Activated naive CD4-positive, alpha-beta T cell treated with anti-CD3 and anti-CD28 coated beads, Interleukin-2, amount 50 U/mL, for 72 hours (primary cell): ENCODE measurements around the gene ORAI3. TPM values are rescaled to one million over a fixed set of nuclear protein-coding genes. Genes with fewer than 3 reads are reported as not detected.

Source experiments
- ATAC-seq, 2 donors: fragments of 150-1000 bp; cut with Tn5 transposase; 2 replicates each; pipeline ENCODE4 v1.10.0; 2021; ENCODE audit warnings: mild to moderate bottlenecking in 2 of 2, moderate library complexity in 2 of 2
- DNase-seq, 2 donors: peaks; one replicate each; pipeline ENCODE4 v3.0.0; 2021 to 2022; ENCODE audit warnings: low spot score in 2 of 2
- H3K27ac Mint-ChIP-seq, 2 donors: one replicate each; pipeline ENCODE4 v1.8.0; 2022; ENCODE audit warnings: mild to moderate bottlenecking in 2 of 2, mixed read lengths in 2 of 2
- H3K36me3 Mint-ChIP-seq, 2 donors: one replicate each; pipeline ENCODE4 v1.8.0; 2022; ENCODE audit warnings: mixed read lengths in 2 of 2
- H3K9me3 Mint-ChIP-seq, 2 donors: one replicate each; pipeline ENCODE4 v1.8.0; 2022; ENCODE audit warnings: mixed read lengths in 2 of 2
- total RNA-seq, 2 donors: library from RNA; stranded (reverse); gene quantifications; one replicate each; pipeline ENCODE4 v1.2.3, GENCODE V29; 2022

ORAI3 gene
- total RNA-seq, 2 donors from 2014 or later = 7.3 to 17.1 TPM

DNA sequence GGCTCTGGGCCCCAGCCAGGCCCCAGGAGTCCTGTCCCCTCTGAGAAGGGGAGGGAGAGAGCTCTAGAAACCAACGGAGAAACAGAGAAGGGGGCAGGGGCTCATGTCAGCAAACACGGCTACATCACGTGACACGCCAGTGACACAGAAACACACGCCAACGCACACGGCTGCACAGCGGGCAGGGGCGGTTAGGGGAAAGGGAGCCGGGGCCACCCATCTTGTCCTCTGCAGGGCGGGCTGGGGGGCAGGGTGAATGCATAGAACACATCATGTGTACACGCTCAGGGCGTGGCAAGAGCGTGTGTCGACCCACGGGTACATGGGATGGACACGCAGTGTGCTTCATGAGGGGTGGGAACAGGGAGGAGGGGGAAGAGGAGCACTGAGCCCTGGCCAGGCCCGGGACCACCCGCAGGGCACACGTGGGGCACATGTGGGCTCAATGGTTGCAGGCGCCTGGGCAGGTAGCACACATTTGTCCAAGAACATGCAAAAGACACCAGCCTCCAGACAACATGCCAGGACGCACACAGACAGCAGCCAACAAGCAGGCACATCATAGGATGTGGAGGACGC is 40.7 kb downstream of the ORAI3 start:
- ATAC-seq (no peak), DNase-seq (no peak)
- Mint-ChIP-seq H3K27ac (no peak overlapping the region), H3K9me3 (no peaks in the 10 kb centered on the region), H3K36me3 (no peaks in the 10 kb centered on the region)

DNA sequence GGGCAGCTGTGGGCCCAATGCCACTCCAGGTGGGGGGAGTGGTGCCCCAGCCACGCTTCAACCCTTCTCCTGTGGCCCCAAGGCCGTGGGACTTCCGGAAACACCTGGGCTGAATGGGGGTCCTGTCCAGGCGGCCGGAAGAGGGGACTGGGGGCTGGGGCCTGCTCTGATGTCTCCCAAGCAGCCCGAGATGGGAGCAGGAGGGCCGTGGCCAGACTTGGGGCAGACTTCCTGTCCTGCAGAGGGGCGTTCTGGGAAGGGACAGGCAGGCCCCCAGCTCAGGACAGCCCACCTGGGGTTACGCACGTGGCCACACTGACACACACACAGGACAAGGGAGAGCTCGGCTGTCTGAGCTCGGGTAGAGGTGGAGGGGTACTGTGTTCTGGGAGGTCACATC is 41.2 kb downstream of the ORAI3 start:
- Mint-ChIP-seq H3K9me3 (no peaks in the 10 kb centered on the region), H3K36me3 (no peaks in the 10 kb centered on the region), H3K27ac (no peak overlapping the region)
- ATAC-seq = no peak
- no peak for DNase-seq

DNA sequence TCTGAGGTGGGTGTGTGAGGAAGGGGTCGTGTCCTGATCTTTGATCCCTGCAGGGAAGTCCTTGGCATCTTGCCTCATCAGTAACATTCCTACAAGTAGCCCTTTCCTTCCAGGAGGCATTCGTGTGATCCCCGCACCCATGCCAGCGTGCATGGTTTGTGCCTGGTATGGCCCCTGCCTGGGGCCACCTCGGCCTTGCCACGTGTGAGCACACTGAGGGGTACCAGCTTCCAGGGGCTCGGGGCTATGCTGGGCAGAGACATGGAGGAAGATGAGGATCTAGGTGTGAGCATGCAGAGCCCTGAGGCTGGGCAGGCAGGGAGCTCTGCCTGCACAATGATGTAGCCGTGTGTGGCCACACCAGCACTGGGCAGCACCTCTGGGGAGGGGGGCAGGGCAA is 42.2 kb downstream of the ORAI3 start:
- no peaks in the 10 kb centered on the region for H3K9me3 Mint-ChIP-seq
- ATAC-seq = no peak
- no peak for DNase-seq

DNA sequence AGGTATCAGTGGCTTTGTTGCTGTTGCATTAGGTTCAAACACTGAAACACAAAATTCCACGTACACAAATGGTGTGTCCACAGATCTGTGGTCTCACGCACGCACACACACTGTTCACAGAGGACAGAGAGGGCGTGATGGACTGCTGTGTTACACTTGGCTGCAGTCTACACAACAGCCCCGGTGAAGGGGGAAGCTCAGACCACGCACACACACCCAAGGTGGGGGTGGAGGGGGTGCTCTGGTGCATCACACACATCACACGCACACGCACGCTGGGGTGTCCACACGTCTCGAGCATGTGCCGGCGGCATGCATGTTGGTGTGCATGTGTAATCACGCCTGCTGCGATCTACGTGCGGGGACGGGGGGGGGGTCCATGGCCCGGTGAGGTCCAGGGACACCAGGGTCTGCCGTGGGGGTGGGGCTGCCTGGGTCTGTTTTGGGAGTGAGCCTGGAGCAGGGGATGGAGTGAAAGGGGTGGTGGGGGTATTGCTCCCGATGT is 43.5 kb downstream of the ORAI3 start:
- ATAC-seq (no peak), DNase-seq (no peak)
- no peaks in the 10 kb centered on the region for H3K9me3 Mint-ChIP-seq

More for the DNA sequence above, 42.2 kb downstream of the ORAI3 start:
- Mint-ChIP-seq H3K27ac (no peak overlapping the region), H3K36me3 (no peaks in the 10 kb centered on the region)

DNA sequence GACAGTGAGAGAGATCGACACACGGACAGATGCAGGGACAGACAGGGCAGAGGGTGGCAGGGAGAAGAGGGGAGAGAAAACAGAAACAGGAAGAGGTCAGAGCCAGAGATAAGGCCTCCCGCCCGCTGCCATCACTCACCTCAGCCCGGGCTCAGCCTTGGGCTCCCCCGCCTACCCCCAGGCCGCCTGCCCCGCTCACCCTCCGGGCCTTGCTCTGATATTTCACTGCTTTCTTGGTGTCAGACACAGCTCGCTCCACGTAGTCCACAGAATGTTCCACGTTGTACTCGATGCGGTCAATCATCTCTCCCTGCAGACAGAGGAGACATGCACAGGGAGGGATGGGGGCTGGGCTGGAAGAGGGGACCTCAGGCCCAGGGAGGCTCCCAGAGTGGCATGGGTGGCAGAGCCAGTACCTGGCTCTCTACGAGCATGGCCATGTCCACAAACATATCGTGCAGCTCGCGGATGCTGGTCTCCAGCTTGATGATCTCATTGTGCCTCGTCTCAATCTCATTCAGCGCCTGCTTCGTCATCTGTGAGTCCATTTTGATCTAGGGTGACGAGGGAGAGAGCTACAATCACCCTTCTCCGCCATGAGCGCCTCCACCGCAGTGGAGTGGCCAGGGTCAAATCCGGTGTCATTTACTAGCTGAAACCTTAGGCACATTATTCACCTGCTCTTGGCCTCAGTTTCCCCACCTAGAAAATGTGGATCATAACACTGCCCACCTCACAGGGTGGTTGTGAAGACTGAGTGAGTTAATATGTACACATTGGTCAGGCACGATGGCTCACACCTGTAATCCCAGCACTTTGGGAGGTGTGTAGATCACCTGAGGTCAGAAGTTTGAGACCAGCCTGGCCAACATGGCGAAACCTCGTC is 44.3 kb downstream of the ORAI3 start:
- ATAC-seq (no peak), DNase-seq (no peak)
- no peak overlapping the region for H3K27ac Mint-ChIP-seq
- H3K36me3 Mint-ChIP-seq = no peaks in the 10 kb centered on the region
- no peaks in the 10 kb centered on the region for H3K9me3 Mint-ChIP-seq

More for the DNA sequence above, 43.5 kb downstream of the ORAI3 start:
- no peaks in the 10 kb centered on the region for H3K36me3 Mint-ChIP-seq
- no peak overlapping the region for H3K27ac Mint-ChIP-seq

DNA sequence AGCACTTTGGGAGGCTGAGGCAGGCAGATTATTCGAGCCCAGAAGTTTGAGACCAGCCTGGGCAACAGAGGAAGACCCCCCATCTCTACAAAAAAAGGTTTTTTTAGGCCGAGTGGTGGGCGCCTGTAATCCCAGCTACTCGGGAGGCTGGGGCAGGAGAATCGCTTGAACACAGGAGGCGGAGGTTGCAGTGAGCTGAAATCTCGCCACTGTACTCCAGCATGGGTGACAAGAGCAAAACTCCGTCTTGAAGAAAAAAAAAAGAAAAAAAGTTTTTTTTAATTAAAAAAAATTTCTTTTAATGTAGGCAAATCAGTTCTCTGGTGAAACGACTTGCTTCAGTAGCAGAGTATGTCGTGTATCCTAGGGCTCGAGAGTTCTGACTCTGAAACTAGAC is 47.1 kb downstream of the ORAI3 start:
- Mint-ChIP-seq H3K27ac (no peak overlapping the region), H3K36me3 (no peaks in the 10 kb centered on the region), H3K9me3 (no peaks in the 10 kb centered on the region)
- ATAC-seq = no peak
- DNase-seq = no peak

DNA sequence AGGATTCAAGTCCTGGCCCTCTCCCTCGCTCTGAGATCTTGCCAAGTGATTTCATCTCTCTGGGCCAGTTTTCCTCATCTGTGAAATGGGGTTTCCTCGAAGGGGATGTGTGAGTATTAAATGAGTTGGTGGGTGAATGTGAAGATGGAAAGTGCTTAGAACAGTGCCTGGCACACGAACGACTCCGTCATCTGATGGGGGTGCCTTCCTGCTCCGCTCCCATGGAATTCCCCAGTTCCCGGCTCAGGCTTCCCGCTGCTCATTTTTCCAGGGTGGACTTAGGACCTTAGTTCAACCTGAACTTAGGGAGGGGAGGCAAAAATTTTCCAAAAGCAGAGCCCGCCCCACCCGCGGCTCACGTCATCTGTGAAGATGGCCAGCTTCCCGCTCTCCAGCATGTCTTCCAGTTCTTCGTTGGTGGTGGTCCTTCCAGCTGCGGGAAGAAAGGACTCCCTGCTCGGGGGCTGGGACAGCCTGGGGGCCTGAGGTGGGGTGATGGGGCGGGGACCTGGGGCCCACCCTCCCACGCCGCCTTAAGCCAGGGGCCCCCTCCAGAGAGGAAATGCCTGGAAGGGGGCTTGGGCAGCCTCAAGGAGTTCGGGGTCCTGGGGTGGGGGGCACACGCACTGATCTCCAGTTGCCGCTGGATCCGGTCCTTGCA is 47.6 kb downstream of the ORAI3 start:
- Mint-ChIP-seq H3K9me3 (no peaks in the 10 kb centered on the region), H3K36me3 (no peaks in the 10 kb centered on the region), H3K27ac (peak overlapping the region in 1 of 2 donors; percentile 85)
- ATAC-seq = no peak
- DNase-seq = no peak

DNA sequence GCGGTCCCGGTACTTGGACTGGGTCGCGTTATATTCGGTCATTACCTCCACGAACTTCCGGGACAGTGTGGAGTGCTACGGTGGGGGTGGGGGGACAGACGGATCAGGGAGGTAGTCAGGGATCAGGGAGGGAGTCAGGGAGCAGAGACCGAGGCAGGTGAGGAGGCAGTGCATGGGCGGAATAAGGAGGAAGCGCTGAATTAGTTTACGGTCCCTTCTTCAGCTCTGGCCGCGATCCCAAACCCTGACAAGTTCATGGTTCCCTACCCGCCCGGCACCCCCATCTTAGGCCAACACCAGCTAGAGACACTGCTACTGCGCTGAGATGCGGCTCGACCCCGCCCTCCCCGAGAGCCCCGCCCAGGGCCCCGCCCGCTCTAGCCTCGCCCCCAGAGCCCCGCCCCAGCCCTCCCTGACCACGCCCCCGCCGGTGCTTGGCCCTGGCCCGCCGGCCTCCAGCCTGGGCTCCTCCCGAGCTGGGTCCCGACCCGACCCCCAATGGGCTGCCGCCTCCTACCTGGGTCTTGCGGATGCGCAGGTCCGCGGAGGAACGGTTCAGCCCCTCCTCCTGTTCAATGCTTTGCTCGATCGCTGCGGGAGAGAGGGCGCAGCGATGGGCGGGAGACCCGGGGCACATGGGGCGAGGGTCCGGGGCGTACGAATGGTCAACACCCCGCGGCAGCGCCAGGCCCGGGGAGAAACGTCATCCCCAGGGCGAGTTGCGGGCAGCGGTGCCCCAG is 48.3 kb downstream of the ORAI3 start:
- Mint-ChIP-seq H3K27ac (peak overlapping the region in 1 of 2 donors; percentile 85), H3K36me3 (no peaks in the 10 kb centered on the region), H3K9me3 (no peaks in the 10 kb centered on the region)
- ATAC-seq = peak; percentile 79 to 92
- DNase-seq = peak; percentile 66 to 77

DNA sequence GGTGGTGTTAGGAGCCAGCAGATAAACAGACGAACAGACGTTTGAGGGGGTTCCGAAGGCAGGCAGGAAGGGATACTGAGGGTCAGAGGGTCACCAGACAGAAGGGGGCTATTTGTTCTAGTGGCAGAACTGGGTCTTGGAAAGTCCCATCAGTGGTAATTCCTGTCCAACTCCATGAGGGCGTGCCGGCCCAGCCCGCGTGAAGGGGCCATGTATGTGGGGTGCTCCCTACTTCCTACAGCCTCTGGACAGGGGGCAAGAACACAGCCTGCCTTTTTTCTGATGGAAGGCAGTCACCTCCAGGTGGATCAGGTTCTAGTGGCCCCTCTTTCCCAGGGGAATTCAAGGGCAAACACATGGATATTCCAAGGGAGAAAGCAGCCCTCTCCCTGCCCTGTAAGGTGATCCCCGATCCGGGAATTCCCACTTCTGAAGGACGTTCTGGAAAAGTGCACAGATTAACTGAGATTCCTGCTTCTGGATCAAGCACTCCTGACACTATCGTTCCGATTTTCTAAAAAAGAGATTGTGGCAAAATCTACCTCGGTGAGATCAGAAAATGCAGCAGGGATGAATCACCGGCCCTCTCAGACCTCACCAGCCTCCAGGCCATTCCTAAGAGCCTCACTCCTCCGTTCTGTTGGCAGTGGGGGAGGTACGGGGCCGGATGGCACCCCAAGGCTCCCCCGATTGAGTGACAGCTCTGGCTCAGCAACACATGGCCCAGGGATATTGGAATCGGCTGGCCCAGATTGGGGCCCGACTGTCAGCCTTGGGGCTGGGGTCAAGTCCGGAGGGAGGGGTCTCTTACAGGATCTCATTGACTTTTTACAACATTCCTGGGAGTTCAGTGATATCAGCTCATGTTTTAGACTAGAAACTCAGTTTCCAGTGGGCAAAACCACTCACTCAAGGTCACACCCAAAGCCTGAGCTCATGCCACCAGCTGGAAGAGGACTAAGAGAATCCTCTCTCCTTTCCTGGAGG is 49.1 kb downstream of the ORAI3 start:
- H3K27ac Mint-ChIP-seq = no peak overlapping the region

DNA sequence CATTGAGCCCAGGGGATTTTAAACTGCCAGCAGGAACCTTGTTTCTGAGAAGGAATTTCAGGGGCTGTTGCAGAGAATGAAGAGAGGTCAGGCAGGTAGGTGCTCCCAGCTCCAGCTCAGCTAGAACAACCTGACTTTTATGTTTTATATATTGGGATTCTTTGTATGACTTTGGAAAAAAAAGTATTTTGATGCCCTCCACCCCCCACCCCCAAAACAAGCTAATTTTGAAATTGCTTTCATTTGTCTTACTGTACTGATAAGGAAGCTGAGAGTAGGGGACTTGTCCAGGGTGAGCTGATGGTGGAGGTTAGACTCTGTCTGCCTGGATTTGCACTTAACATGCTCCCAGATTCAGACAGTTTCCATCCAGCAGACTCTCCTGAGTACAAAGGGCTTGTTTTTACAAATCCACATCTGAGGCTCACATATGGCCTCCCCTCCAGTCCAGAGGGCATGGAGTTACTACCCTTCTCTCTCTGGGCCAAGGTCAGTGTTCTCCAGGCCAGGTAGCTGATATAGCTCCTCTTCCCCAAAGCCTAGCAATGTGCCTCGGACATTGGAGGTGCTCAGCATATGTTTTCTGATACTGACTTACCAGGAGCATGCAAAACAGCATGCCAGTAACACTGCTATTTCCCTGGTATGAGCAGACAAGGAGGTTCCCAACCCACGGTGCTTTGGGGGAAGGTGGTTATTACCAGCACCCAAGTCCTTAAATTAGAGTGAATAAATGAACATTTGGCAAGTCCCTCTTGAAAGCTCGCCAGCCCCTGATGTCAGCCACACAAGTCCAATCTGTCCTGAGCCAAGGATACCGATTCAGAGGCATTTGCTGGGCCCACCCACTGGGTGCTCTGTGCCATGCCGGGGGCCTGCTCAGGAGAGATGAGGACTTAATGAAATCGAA is 50.2 kb downstream of the ORAI3 start:
- Mint-ChIP-seq H3K27ac (no peak overlapping the region), H3K9me3 (no peaks in the 10 kb centered on the region), H3K36me3 (no peaks in the 10 kb centered on the region)
- ATAC-seq = no peak
- DNase-seq = no peak

More for the DNA sequence above, 49.1 kb downstream of the ORAI3 start:
- DNase-seq = no peak
- H3K36me3 Mint-ChIP-seq = no peaks in the 10 kb centered on the region
- no peaks in the 10 kb centered on the region for H3K9me3 Mint-ChIP-seq
- no peak for ATAC-seq

DNA sequence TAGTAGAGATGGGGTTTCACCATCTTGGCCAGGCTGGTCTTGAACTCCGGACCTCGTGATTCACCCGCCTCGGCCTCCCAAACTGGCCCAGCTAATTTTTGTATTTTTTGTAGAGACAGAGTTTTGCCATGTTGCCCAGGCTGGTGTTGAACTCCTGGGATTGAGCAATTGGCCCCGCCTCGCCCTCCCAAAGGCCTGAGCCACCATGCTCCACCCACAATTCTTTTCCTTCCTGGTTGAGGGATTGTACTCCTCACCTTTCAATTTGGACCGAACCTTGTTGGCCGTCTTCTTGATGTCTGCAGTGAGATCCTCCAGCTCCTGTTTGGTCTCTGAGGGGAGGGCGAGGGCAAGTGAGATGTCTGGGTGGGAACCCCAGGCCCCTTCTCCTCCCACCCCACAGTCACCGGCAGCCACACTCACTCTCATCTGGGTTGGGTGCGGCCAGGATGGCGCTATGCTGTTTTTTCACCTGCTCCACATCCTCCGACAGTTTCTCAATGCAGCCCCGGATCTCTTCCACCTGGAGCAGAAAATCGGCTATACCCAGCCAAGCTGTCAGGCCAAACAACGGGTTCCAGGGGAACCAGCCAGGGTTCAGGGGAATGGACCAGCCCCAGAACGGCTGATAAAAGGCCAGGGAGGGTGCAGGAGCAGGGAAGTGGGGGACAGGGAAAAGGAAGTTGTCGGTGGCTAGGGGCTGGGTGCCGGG is 52.0 kb downstream of the ORAI3 start:
- DNase-seq = no peak
- Mint-ChIP-seq H3K27ac (no peak overlapping the region), H3K9me3 (no peaks in the 10 kb centered on the region), H3K36me3 (no peaks in the 10 kb centered on the region)
- no peak for ATAC-seq

DNA sequence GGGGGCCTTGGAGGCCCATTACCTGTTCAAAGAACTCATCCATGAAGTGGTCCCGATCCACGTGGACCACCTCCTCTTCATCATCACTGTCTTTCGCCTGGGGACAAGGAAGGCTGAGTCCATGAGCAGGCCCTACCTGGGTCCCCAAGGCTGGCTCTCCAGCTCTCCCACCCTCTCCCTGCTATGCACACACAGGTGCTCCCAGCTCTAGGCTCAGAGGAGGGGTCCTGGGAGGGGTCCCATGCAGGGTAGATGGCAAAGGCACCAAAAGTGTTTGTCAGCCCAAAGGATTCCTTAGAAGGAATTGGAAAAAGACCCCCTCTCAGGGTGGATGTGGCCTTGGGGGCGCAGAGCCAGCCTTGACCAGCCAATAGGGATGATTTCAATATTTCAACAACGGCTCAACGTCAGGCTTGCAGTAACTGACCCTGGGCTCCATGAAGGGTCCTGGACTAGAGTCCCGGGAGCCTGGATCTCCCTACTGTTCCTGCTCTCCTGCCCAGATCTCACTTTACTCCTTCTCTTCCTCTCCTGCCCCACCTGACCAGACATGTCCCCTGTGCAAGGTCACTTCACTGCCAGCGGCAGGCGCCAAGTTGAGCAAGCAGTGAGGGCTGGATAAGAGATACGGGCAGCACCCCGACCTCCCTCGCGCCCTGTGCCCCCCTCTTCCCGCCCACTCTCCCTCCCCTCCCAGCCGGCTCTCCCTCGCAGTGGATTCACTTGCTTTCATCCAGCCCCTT is 52.8 kb downstream of the ORAI3 start:
- H3K27ac Mint-ChIP-seq = no peak overlapping the region
- H3K36me3 Mint-ChIP-seq = no peaks in the 10 kb centered on the region
- no peaks in the 10 kb centered on the region for H3K9me3 Mint-ChIP-seq
- ATAC-seq = no peak
- no peak for DNase-seq

DNA sequence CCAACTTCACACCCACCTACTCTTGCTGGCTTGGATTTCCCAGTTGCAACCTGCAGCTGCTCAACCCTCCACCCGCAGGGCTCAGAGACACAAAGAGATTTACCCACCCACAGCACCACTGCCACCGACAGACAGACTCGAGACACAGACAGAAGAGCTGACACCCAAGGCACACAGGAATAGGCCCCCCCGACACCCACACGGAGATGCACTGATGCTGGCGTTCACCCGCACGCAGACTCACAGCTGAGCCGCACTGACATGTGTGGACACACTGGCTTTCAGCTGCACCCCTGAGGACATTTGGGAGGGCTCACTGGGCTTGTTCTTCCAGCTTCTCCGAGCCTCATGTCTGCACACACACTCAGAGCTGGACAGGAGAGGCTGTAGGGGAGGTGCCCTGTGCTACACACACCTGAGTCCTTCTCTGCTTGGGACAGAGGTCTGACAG is 53.4 kb downstream of the ORAI3 start:
- no peaks in the 10 kb centered on the region for H3K9me3 Mint-ChIP-seq
- H3K27ac Mint-ChIP-seq = no peak overlapping the region
- ATAC-seq (no peak), DNase-seq (no peak)
- no peaks in the 10 kb centered on the region for H3K36me3 Mint-ChIP-seq
